ENCODE measurements around the gene IRX2. TPM values are rescaled to one million over a fixed set of nuclear protein-coding genes. Genes with fewer than 3 reads are reported as not detected.

The IRX2 gene
- total RNA-seq, 1 experiment from 2014 or later = 0.10 TPM

DNA sequence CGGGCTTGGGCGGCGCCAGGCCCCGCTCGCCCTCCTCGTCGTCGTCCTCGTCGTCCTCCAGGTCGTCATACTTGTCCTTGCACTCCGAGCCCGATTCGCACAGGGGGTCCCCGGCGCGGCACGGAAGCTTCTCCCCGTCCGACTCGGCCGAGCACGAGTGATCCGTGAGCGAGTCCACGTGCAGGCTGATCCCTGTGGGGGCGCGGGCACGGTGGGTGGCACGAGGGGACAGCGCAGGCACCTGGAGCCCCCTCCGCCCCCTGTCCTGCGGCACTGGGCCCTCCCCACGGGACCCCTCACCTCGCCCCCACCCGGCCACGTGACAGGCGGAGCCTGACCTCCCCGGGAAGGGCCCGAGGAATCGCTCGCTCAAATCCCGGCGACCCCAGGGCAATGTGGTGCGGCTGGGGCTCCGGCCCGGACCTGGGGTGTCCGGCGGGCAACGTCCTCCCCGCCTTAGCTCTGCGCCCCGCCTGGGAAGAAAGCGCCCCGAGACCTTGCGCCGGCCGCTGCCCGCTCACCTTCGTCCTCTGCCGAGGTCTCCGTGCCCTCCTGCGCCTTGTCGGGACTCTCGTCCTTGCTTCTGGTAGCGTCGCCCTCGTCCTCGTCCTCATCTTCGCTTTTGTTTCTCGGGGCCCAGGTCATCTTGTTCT lies 2.5 kb downstream of the IRX2 start:
- in situ Hi-C loops (cut with HindIII; ENCODE audit: low pct_unique_long_range_greater_than_20kb, low sequenced_read_pairs) (no loop called here), intact Hi-C loops (cut with micrococcal nuclease; ENCODE audit: unreplicated experiment) (no loop called here)
- ATAC-seq (no peak), DNase-seq (ENCODE audit: low read depth, low spot score) (no peak)
- Histone ChIP-seq H3K27ac (ENCODE audit: low read length) (no peak overlapping the region), H3K36me3 (ENCODE audit: control insufficient read depth, insufficient read depth, low read length) (no peaks in the 10 kb centered on the region), H3K9me3 (ENCODE audit: control insufficient read depth, insufficient read depth, low read depth, low read length) (no peaks in the 10 kb centered on the region), H3K27me3 (ENCODE audit: control insufficient read depth, insufficient read depth, low read length) (peaks cover 15% of the 10 kb centered on the region), H3K4me3 (ENCODE audit: low read depth in 2 of 2, low read length in 2 of 2) (no peak overlapping the region), H3K4me1 (ENCODE audit: control insufficient read depth, insufficient read depth, low read length) (no peaks in the 10 kb centered on the region)
- ChIA-PET CTCF (no interaction called here), POLR2A (no interaction called here)
- TF ChIP-seq POLR2AphosphoS5 (IDR thresholded peaks at IDR 0.05; ENCODE audit: low read depth, low read length) (no peak), SIN3A (IDR thresholded peaks at IDR 0.05; ENCODE audit: borderline replicate concordance, insufficient read depth, low read depth, low read length) (no peak), TCF7L2 (IDR thresholded peaks at IDR 0.05; ENCODE audit: low read depth, low read length) (no peak)
- TF ChIP-seq, protein P1, sequence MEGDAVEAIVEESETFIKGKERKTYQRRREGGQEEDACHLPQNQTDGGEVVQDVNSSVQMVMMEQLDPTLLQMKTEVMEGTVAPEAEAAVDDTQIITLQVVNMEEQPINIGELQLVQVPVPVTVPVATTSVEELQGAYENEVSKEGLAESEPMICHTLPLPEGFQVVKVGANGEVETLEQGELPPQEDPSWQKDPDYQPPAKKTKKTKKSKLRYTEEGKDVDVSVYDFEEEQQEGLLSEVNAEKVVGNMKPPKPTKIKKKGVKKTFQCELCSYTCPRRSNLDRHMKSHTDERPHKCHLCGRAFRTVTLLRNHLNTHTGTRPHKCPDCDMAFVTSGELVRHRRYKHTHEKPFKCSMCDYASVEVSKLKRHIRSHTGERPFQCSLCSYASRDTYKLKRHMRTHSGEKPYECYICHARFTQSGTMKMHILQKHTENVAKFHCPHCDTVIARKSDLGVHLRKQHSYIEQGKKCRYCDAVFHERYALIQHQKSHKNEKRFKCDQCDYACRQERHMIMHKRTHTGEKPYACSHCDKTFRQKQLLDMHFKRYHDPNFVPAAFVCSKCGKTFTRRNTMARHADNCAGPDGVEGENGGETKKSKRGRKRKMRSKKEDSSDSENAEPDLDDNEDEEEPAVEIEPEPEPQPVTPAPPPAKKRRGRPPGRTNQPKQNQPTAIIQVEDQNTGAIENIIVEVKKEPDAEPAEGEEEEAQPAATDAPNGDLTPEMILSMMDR (IDR thresholded peaks at IDR 0.05) = no peak
- TF ChIP-seq, protein P2, sequence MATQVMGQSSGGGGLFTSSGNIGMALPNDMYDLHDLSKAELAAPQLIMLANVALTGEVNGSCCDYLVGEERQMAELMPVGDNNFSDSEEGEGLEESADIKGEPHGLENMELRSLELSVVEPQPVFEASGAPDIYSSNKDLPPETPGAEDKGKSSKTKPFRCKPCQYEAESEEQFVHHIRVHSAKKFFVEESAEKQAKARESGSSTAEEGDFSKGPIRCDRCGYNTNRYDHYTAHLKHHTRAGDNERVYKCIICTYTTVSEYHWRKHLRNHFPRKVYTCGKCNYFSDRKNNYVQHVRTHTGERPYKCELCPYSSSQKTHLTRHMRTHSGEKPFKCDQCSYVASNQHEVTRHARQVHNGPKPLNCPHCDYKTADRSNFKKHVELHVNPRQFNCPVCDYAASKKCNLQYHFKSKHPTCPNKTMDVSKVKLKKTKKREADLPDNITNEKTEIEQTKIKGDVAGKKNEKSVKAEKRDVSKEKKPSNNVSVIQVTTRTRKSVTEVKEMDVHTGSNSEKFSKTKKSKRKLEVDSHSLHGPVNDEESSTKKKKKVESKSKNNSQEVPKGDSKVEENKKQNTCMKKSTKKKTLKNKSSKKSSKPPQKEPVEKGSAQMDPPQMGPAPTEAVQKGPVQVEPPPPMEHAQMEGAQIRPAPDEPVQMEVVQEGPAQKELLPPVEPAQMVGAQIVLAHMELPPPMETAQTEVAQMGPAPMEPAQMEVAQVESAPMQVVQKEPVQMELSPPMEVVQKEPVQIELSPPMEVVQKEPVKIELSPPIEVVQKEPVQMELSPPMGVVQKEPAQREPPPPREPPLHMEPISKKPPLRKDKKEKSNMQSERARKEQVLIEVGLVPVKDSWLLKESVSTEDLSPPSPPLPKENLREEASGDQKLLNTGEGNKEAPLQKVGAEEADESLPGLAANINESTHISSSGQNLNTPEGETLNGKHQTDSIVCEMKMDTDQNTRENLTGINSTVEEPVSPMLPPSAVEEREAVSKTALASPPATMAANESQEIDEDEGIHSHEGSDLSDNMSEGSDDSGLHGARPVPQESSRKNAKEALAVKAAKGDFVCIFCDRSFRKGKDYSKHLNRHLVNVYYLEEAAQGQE (IDR thresholded peaks at IDR 0.05; ENCODE audit: insufficient read depth in 1 of 2, low read depth in 2 of 2, low read length in 1 of 2) = no peak
- no TSS peak for BruUV-seq (replicated peaks)

DNA sequence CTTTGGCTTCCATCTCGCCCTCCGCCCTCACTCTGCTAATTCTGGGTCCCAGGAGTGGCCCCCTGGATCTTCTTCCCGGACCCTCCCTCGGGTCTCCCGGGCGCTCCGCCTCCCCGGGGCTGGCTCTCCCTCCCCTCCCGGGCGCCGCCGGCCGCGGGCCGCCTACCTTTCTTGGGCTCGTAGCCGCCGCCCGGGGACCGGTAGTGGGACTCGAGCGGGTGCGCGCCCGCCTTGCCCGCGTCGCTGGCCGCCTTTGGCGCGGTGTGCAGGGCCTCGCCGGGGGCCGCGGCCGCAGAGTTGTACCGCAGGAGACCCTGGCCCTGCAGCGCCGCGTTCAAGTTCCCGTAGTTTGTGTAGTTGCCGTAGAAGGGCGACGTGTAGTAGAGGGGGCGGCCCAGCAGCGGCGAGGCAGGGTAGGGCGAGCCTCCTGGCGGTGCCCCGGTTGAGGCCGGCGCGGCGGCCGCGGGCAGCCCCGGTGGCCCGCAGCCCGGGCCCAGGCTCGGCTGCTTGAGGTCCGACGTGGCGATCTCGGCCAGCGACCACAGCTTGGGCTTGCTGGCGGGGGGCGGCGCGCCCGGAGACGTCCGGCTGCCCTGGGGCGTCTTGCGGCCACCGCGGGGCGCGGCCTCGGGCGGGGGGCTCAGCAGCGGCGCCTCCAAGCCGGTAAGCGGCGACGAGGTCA lies 3.2 kb downstream of the IRX2 start:
- Histone ChIP-seq H3K27ac (ENCODE audit: low read length) (no peak overlapping the region), H3K9me3 (ENCODE audit: control insufficient read depth, insufficient read depth, low read depth, low read length) (no peaks in the 10 kb centered on the region), H3K27me3 (ENCODE audit: control insufficient read depth, insufficient read depth, low read length) (peaks cover 15% of the 10 kb centered on the region), H3K36me3 (ENCODE audit: control insufficient read depth, insufficient read depth, low read length) (no peaks in the 10 kb centered on the region), H3K4me3 (ENCODE audit: low read depth in 2 of 2, low read length in 2 of 2) (no peak overlapping the region), H3K4me1 (ENCODE audit: control insufficient read depth, insufficient read depth, low read length) (no peaks in the 10 kb centered on the region)
- TF ChIP-seq TCF7L2 (IDR thresholded peaks at IDR 0.05; ENCODE audit: low read depth, low read length) (no peak), SIN3A (IDR thresholded peaks at IDR 0.05; ENCODE audit: borderline replicate concordance, insufficient read depth, low read depth, low read length) (no peak), POLR2AphosphoS5 (IDR thresholded peaks at IDR 0.05; ENCODE audit: low read depth, low read length) (no peak)
- TF ChIP-seq, protein P2 (IDR thresholded peaks at IDR 0.05; ENCODE audit: insufficient read depth in 1 of 2, low read depth in 2 of 2, low read length in 1 of 2) = no peak
- TF ChIP-seq, protein P1 (IDR thresholded peaks at IDR 0.05) = no peak
- no peak for DNase-seq (ENCODE audit: low read depth, low spot score)
- POLR2A ChIA-PET = no interaction called here
- ATAC-seq = no peak
- no TSS peak for BruUV-seq (replicated peaks)
- CTCF ChIA-PET = no interaction called here
- intact Hi-C loops (cut with micrococcal nuclease; ENCODE audit: unreplicated experiment) (no loop called here), in situ Hi-C loops (cut with HindIII; ENCODE audit: low pct_unique_long_range_greater_than_20kb, low sequenced_read_pairs) (no loop called here)
